Psoas muscle (tissue), 8 donors: ENCODE data around the gene SOCS3. TPM values are rescaled to one million over a fixed set of nuclear protein-coding genes. Genes with fewer than 3 reads are reported as not detected.

Source experiments
- ATAC-seq, 4 donors: fragments of 200-7000 bp; cut with Tn5 transposase; one replicate each; pipeline ENCODE4 v1.9.1; 2020; ENCODE audit warnings: moderate library complexity in 3 of 4, mild to moderate bottlenecking in 2 of 4
- DNase-seq, 2 donors: peaks; one replicate each; pipeline ENCODE4 v3.0.0-alpha.2; 2020
- H3K27ac ChIP-seq: fragments of 200-600 bp; one replicate; pipeline ENCODE4 v1.8.0; 2022
- H3K27me3 ChIP-seq, 3 donors: fragments of 200-600 bp in 1 of 3; one replicate each; pipeline versions ENCODE4 v1.6.1 to v1.8.0; 2013 to 2022; ENCODE audit warnings: low read length in 2 of 3, mild to moderate bottlenecking in 2 of 3, moderate library complexity in 1 of 3; ENCODE audit not compliant: insufficient read depth in 3 of 3
- H3K36me3 ChIP-seq, 2 donors: fragments of 200-600 bp in 1 of 2; one replicate each; pipeline versions ENCODE4 v1.6.1 to v1.8.0; 2013 to 2022; ENCODE audit warnings: low read depth in 1 of 2, mild to moderate bottlenecking in 1 of 2, moderate library complexity in 1 of 2; ENCODE audit not compliant: insufficient read depth in 1 of 2
- H3K4me1 ChIP-seq: fragments of 200-600 bp; one replicate; pipeline ENCODE4 v1.8.0; 2022
- H3K4me3 ChIP-seq: fragments of 200-600 bp; one replicate; pipeline ENCODE4 v1.8.0; 2022; ENCODE audit warnings: mild to moderate bottlenecking
- H3K9me3 ChIP-seq: fragments of 200-600 bp; one replicate; pipeline ENCODE4 v1.8.0; 2022
- WGBS, 3 donors: extraction: QIAGEN DNeasy Blood & Tissue Kit; methylation state at CpG; one replicate each; pipeline versions ENCODE4 v1.1.6 to v1.1.7; 2013; 5-methylcytosine and 5-hydroxymethylcytosine counted together
- intact Hi-C, 2 donors: fragments of 100-400 bp; cut with DNase I; formaldehyde crosslinking; loops; one replicate each; pipeline versions ENCODE4 v1.11.0 to v1.14.2; 2022
- long read RNA-seq, 2 donors: library from polyadenylated mRNA; unstranded; transcript quantifications; one replicate each; pipeline ENCODE4 v2.0.0, GENCODE V29; 2021
- polyA plus RNA-seq, 3 donors: library from polyadenylated mRNA; stranded (reverse); fragments of 200-250 nt; gene quantifications; one replicate each; pipeline ENCODE4 v1.2.3, GENCODE V29; 2013
- total RNA-seq, 4 donors: library from RNA; stranded (reverse); fragmentation: NEBNext Ultra II Directional in 2 of 4; extraction: Animal tissue kit (Norgen Biotek cat#: 25700) in 2 of 4; gene quantifications; one replicate each; pipeline versions ENCODE4 v1.2.1 to v1.2.4, GENCODE V29; 2021 to 2023
- TF ChIP-seq, protein P1 (sequence below): fragments of 200-600 bp; IDR thresholded peaks from one replicate; pipeline ENCODE4 v1.8.0; 2022; ENCODE audit warnings: antibody characterized with exemption
- donor health status: healthy with polysubstance abuse.
- donor health status: DM: no; HTN: no; CAD: no; lungs with moderate emphysema.
- donor health status: Bipolar disorder and iron deficiency.
- donor health status: healthy.
- donor health status: DM: yes; HTN: yes; CAD: no.
- donor health status: DM: no; HTN: no; CAD: no.
- donor health status: DM: no; HTN: no; CAD: no.
- donor health status: DM: yes; HTN: yes; CAD: no.

SOCS3 gene, protein sequence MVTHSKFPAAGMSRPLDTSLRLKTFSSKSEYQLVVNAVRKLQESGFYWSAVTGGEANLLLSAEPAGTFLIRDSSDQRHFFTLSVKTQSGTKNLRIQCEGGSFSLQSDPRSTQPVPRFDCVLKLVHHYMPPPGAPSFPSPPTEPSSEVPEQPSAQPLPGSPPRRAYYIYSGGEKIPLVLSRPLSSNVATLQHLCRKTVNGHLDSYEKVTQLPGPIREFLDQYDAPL
- total RNA-seq: 10 to 100 TPM in 3 of 4 donors, 1 to 10 TPM in 1; 8.5 to 43.5 (median 23.6) TPM
- 10 to 100 TPM in 1 of 3 donors, 1 to 10 TPM in 2; 5.3 to 24.4 (median 7.5) TPM for polyA plus RNA-seq
- long read RNA-seq, donor 1, transcript SOCS3-201 (2 exons, 2,734 nt): major isoform, 171 of 211 reads
- long read RNA-seq, donor 1, partial matches to known transcripts: 0 of 211 reads
- long read RNA-seq, donor 1, other reads (novel, unspliced or antisense): 40 of 211 reads
- long read RNA-seq, donor 2, transcript SOCS3-201 (2 exons, 2,734 nt): major isoform, 157 of 186 reads
- long read RNA-seq, donor 2, partial matches to known transcripts: 0 of 186 reads
- long read RNA-seq, donor 2, other reads (novel, unspliced or antisense): 29 of 186 reads

DNA sequence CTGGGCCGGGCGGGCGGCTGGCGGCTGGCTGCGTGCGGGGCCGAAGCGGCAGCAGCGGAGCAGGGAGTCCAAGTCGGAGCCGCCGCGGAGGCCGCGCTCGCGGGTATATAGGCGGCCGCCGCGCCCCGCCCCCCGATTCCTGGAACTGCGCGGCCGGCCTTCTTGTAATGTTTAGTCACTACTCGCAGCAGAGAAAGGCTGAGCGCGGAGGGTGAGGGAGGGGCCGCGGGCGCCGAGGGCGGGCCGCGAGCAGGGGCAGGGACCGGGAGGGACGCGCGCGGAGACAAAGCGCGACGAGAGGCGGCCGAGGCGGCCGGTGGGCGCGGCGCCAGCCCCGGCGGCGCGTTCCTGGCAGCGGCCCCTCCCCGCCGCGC is at the start of gene SOCS3:
TSS of gene SOCS3 (minus strand) at position 81 of the 374 bp plus-strand sequence. CDS start 982 bp downstream, outside the sequence.
- TF ChIP-seq, protein P1, sequence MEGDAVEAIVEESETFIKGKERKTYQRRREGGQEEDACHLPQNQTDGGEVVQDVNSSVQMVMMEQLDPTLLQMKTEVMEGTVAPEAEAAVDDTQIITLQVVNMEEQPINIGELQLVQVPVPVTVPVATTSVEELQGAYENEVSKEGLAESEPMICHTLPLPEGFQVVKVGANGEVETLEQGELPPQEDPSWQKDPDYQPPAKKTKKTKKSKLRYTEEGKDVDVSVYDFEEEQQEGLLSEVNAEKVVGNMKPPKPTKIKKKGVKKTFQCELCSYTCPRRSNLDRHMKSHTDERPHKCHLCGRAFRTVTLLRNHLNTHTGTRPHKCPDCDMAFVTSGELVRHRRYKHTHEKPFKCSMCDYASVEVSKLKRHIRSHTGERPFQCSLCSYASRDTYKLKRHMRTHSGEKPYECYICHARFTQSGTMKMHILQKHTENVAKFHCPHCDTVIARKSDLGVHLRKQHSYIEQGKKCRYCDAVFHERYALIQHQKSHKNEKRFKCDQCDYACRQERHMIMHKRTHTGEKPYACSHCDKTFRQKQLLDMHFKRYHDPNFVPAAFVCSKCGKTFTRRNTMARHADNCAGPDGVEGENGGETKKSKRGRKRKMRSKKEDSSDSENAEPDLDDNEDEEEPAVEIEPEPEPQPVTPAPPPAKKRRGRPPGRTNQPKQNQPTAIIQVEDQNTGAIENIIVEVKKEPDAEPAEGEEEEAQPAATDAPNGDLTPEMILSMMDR: no peak
- peaks cover 0 to 31% of the 10 kb centered on the region in 2 donors for H3K36me3 ChIP-seq

DNA sequence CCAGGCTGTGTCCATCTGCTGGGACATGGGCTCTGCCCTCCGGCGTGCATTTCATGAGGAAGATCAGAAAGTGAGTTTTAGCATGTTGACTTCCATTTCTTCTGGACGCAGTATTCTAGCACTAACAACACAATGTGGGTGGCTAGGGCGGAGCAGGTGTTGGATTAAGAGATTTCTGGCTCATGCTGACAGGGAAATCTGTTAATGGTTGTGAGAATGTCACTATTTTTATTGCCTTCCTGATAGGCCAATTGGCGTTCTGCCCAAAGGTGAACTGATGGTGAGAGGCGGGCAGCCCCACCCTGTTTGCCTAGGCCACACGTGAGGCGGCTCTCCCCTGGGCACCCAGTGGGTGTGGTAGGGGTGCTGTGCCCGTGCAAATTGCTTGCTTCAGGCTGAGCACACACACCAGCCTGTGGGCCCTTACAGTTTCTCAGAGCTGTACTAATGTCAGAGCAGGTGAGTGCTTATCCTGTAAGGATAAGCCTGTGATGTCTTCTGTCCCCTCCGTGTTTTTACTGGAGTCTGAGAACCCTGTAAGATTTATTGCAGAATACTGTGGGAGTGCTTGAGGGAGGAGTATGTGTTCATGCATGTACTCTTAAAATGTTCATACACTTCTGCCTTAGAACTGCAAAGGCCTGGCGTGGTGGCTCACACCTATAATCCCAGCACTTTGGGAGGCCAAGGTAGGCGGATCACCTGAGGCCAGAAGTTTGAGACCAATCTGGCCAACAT is 49.5 kb upstream of the SOCS3 start:
- ATAC-seq: no peak
- DNase-seq: no peak
- peak overlapping the region; percentile 94 for H3K27ac ChIP-seq
- no peaks in the 10 kb centered on the region for H3K27me3 ChIP-seq
- TF ChIP-seq, protein P1: no peak
- 51 to 71% (median 54%) methylated on average over 12 of the region's 12 CpGs for WGBS, 3 donors
- H3K4me3 ChIP-seq: no peak overlapping the region
- H3K9me3 ChIP-seq: no peaks in the 10 kb centered on the region
- peaks cover 0 to 14% of the 10 kb centered on the region in 2 donors for H3K36me3 ChIP-seq
- peaks cover 80% of the 10 kb centered on the region for H3K4me1 ChIP-seq
- intact Hi-C loops: no loop called here

More for the DNA sequence above, at the start of gene SOCS3:
- WGBS, 3 donors: 0 to 2% (median 1%) methylated on average over 20 to 59 of the region's 59 CpGs
- H3K9me3 ChIP-seq: no peaks in the 10 kb centered on the region
- ATAC-seq (peak; percentile 72 to 78 (median 76)), DNase-seq (peak; percentile 97)
- intact Hi-C loops: loop anchor here (1.0 to 5.0 kb wide), 3 partner anchors 62 to 68 kb away; no protein-coding TSS in a partner anchor
- H3K4me1 ChIP-seq: peaks cover 23% of the 10 kb centered on the region
- no peaks in the 10 kb centered on the region for H3K27me3 ChIP-seq
- peak within 1 kb of the TSS; percentile 82 for H3K27ac ChIP-seq
- peak within 1 kb of the TSS; percentile 96 for H3K4me3 ChIP-seq

DNA sequence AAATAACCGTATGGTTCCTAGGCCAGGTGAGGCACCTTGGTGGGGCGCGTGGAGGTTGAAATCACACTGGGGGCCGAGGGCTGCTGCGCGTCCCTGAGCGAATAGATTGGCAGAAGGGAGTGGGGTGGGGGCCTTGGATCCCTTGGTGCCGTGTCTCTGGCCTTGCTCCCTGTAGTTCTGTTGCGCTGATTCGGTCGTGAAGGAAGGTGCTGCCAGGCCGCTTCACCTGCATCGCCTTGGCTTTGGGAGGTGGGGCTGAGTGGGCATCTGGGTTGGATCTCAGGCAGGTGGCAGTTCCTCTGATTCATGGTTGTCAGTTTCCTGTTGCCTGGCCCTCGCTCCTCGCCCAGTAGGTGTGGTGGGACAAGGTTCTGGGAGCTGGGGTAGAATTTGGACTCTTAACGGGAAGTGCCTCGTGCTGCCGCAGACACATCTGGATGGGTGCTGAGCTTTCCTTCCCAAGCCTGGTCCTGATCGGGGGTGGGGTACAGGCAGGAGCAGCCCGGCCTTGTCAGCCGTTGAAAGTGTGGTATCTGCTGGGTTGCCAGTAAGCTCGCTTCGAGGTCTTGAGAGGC is 48.7 kb upstream of the SOCS3 start:
- ATAC-seq (no peak), DNase-seq (no peak)
- H3K9me3 ChIP-seq: no peaks in the 10 kb centered on the region
- intact Hi-C loops: no loop called here
- H3K27ac ChIP-seq: peak overlapping the region; percentile 94
- H3K4me1 ChIP-seq: peaks cover 72% of the 10 kb centered on the region
- WGBS, 3 donors: 85 to 88% (median 88%) methylated on average over 23 of the region's 23 CpGs
- TF ChIP-seq, protein P1: no peak
- peaks cover 3 to 22% of the 10 kb centered on the region in 2 donors for H3K36me3 ChIP-seq
- H3K27me3 ChIP-seq: no peaks in the 10 kb centered on the region
- no peak overlapping the region for H3K4me3 ChIP-seq

DNA sequence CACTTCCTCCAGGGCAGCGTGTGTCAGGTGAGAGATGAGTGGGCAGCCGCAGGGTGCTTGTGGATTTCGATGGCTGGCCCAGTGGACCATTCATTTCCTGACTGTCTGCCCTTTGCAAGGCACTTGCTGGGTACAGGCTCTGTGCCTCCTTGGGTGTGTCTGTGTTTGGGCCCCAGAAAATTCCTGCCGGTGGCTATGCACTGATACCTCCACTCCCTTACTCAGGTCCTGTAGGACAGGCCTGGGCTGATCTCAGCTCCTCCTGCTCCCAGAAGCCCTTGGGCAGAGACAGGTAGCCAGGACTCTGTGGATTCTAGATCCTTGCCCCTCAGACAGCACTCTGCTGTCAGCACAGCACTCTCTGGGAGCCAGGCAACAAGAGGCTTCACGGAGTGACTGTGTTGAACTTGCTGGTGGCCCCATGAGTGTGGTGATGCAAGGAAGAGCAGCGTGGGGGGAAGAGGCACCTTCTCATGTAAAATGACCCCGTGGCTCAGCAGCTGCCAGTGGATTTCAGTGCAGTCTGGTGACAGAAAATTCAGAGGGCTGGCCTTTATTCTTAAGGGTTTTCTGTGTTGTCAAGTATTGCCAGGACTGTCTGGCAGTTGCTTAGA is 47.6 kb upstream of the SOCS3 start:
- peaks cover 62% of the 10 kb centered on the region for H3K4me1 ChIP-seq
- H3K36me3 ChIP-seq: peaks cover 3 to 33% of the 10 kb centered on the region in 2 donors
- H3K27ac ChIP-seq: peak overlapping the region; percentile 94
- H3K4me3 ChIP-seq: no peak overlapping the region
- TF ChIP-seq, protein P1: no peak
- H3K9me3 ChIP-seq: no peaks in the 10 kb centered on the region
- intact Hi-C loops: no loop called here
- ATAC-seq (peak; percentile 59 to 76 (median 68)), DNase-seq (peak; percentile 56 to 78)
- H3K27me3 ChIP-seq: no peaks in the 10 kb centered on the region
- WGBS, 3 donors: 61 to 71% (median 64%) methylated on average over 7 of the region's 7 CpGs
